PC-9 (cell line): ENCODE measurements around the gene IL1RAP. TPM values are rescaled to one million over a fixed set of nuclear protein-coding genes. Genes with fewer than 3 reads are reported as not detected.

Experiments used
- BruUV-seq: library from RNA; stranded (reverse); fragments of 400-500 nt; replicated peaks from 2 replicates; lab custom pipeline; 2021; lab: Mats Ljungman, UMichigan
- CTCF ChIA-PET: fragments of 300-600 bp; sonication (Branson Sonifier 250); formaldehyde crosslinking; loops from one replicate; lab custom pipeline; 2022; ENCODE audit warnings: antibody characterized with exemption; lab: Charles Lee
- POLR2A ChIA-PET: fragments of 300-600 bp; sonication (Branson Sonifier 250); formaldehyde crosslinking; loops from one replicate; lab custom pipeline; 2022; ENCODE audit warnings: antibody characterized with exemption; ENCODE audit not compliant: unreplicated experiment; lab: Charles Lee
- DNase-seq, 2 experiments: peaks; one replicate each; pipeline versions ENCODE4 v3.0.0 to v3.0.0-alpha.2; 2015 to 2022; ENCODE audit warnings: mixed read lengths in 1 of 2
- H2AFZ ChIP-seq: fragments of 200-600 bp; sonication (generic); 2 replicates; pipeline ENCODE4 v1.8.1; 2017; ENCODE audit warnings: antibody characterized with exemption
- H3F3A ChIP-seq: fragments of 200-600 bp; sonication (generic); 2 replicates; pipeline ENCODE4 v1.8.1; 2017; ENCODE audit warnings: antibody characterized with exemption, mild to moderate bottlenecking, low read depth; ENCODE audit not compliant: insufficient read depth
- H3K27ac ChIP-seq: fragments of 200-600 bp; sonication (generic); 2 replicates; pipeline ENCODE4 v1.6.1; 2016; ENCODE audit warnings: mixed run types
- H3K27me3 ChIP-seq: fragments of 200-600 bp; sonication (generic); 2 replicates; pipeline ENCODE4 v1.6.1; 2016; ENCODE audit warnings: low read depth, mixed run types; ENCODE audit not compliant: insufficient read depth
- H3K36me3 ChIP-seq: fragments of 200-600 bp; sonication (generic); 2 replicates; pipeline ENCODE4 v1.6.1; 2016; ENCODE audit warnings: low read depth, mixed run types
- H3K4me1 ChIP-seq: fragments of 200-600 bp; sonication (generic); replicated peaks from 2 replicates; pipeline ENCODE4 v1.6.1; 2016; ENCODE audit warnings: mixed run types; ENCODE audit not compliant: insufficient read depth
- H3K4me2 ChIP-seq: fragments of 200-600 bp; sonication (generic); 2 replicates; pipeline ENCODE4 v1.6.1; 2017; ENCODE audit warnings: mixed run types
- H3K4me3 ChIP-seq: fragments of 200-600 bp; sonication (generic); 2 replicates; pipeline ENCODE4 v1.6.1; 2016; ENCODE audit warnings: mixed run types
- H3K79me2 ChIP-seq: fragments of 200-600 bp; sonication (generic); 2 replicates; pipeline ENCODE4 v1.6.1; 2017; ENCODE audit warnings: low read depth, mixed run types
- H3K9me2 ChIP-seq: fragments of 200-600 bp; sonication (generic); 2 replicates; pipeline ENCODE4 v1.8.1; 2017; ENCODE audit warnings: mild to moderate bottlenecking; ENCODE audit not compliant: insufficient read depth
- H3K9me3 ChIP-seq: fragments of 200-600 bp; sonication (generic); 2 replicates; pipeline ENCODE4 v1.8.1; 2016; ENCODE audit warnings: low read depth; ENCODE audit not compliant: insufficient read depth
- H4K20me1 ChIP-seq: fragments of 200-600 bp; sonication (generic); 2 replicates; pipeline ENCODE4 v1.8.1; 2017; ENCODE audit not compliant: insufficient read depth
- EZH2 ChIP-seq: fragments of 200-600 bp; sonication (generic); IDR thresholded peaks from 2 replicates; pipeline ENCODE4 v1.8.0; 2017; ENCODE audit warnings: antibody characterized with exemption, low read depth
- intact Hi-C: fragments of 100-400 bp; cut with micrococcal nuclease; formaldehyde crosslinking; loops from one replicate; pipeline ENCODE4 v1.10.0; 2022; ENCODE audit not compliant: unreplicated experiment
- total RNA-seq: library from RNA; stranded (reverse); gene quantifications from 2 replicates; pipeline ENCODE4 v1.2.3, GENCODE V29; 2021
- TF ChIP-seq, protein P1 (sequence below): fragments of 200-600 bp; sonication (generic); conservative IDR thresholded peaks from 2 replicates; pipeline ENCODE4 v1.6.1; 2017; ENCODE audit warnings: mixed run types, antibody characterized with exemption, mild to moderate bottlenecking, moderate library complexity

The IL1RAP gene
- total RNA-seq, 1 experiment from 2014 or later = 13.3 TPM

DNA sequence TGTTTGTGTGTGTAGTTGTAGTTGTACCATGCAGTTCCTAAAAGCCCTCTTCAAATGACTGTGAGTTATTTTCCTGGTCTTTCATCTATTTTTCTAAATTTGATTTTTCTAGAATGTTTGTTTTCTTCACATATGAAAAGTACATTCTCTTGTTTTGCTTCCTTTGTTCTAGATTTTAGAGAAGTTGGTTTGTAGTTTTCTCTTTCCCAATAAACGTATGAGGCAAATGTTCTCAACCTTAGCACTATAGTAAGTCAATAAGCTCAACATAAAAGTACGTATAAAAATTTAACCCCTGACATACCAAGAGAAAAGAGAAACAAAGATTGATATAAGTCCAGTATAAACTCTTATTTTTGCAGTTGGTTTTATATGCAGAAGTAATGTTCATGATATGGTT, 74.7 kb downstream of the IL1RAP start:
- no TSS peak for BruUV-seq

DNA sequence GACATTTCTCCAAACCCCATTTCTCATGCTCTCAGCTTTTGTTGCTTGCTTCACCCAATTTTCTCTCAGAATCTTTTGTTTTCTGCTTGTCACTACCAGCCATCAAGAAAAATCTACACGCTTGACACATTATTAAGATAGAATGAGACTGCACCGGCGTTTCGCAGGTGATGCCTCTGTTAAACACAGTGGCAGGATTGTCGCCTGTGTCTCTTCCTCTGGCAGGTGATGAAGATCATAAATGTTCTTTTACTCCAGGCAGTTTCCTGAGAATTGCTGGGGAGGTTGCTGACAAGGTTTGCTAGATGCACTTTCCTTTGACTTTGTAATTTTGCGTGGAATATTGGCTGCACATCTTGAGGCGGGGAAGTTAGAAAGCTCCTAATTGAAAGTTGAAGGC, 75.4 kb downstream of the IL1RAP start:
- H3K9me2 ChIP-seq = no peaks in the 10 kb centered on the region
- intact Hi-C loops = loop anchor here (5.0 kb wide), 2 partner anchors 108 to 648 kb away; no protein-coding TSS in a partner anchor
- H3F3A ChIP-seq = peaks cover 15% of the 10 kb centered on the region; the same call in 1 of the 2 replicates
- BruUV-seq = no TSS peak
- H3K9me3 ChIP-seq = 0 out of 2 replicates have a peak, but pooled peaks cover 5% of the 10 kb centered on the region
- POLR2A ChIA-PET = no interaction called here
- no peaks in the 10 kb centered on the region for H3K79me2 ChIP-seq
- H3K4me1 ChIP-seq = peaks cover 22% of the 10 kb centered on the region
- H3K27me3 ChIP-seq = no peaks in the 10 kb centered on the region
- H4K20me1 ChIP-seq = no peaks in the 10 kb centered on the region
- H2AFZ ChIP-seq = no peak overlapping the region
- no peak overlapping the region for H3K4me2 ChIP-seq
- TF ChIP-seq EZH2 = no peak
- TF ChIP-seq, protein P1, sequence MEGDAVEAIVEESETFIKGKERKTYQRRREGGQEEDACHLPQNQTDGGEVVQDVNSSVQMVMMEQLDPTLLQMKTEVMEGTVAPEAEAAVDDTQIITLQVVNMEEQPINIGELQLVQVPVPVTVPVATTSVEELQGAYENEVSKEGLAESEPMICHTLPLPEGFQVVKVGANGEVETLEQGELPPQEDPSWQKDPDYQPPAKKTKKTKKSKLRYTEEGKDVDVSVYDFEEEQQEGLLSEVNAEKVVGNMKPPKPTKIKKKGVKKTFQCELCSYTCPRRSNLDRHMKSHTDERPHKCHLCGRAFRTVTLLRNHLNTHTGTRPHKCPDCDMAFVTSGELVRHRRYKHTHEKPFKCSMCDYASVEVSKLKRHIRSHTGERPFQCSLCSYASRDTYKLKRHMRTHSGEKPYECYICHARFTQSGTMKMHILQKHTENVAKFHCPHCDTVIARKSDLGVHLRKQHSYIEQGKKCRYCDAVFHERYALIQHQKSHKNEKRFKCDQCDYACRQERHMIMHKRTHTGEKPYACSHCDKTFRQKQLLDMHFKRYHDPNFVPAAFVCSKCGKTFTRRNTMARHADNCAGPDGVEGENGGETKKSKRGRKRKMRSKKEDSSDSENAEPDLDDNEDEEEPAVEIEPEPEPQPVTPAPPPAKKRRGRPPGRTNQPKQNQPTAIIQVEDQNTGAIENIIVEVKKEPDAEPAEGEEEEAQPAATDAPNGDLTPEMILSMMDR = no peak
- no peak overlapping the region for H3K4me3 ChIP-seq
- H3K27ac ChIP-seq = no peak overlapping the region
- H3K36me3 ChIP-seq = no peaks in the 10 kb centered on the region
- CTCF ChIA-PET = no interaction called here
- DNase-seq = no peak

More for the DNA sequence above, 74.7 kb downstream of the IL1RAP start:
- H2AFZ ChIP-seq = no peak overlapping the region
- intact Hi-C loops = loop anchor here (5.0 kb wide), 2 partner anchors 109 to 649 kb away; no protein-coding TSS in a partner anchor
- H3K4me2 ChIP-seq = no peak overlapping the region
- ChIA-PET CTCF (no interaction called here), POLR2A (no interaction called here)
- no peaks in the 10 kb centered on the region for H3K9me2 ChIP-seq
- no peaks in the 10 kb centered on the region for H3K36me3 ChIP-seq
- H3K4me1 ChIP-seq = peaks cover 22% of the 10 kb centered on the region
- no peaks in the 10 kb centered on the region for H4K20me1 ChIP-seq
- no peak overlapping the region for H3K4me3 ChIP-seq
- no peaks in the 10 kb centered on the region for H3K27me3 ChIP-seq
- DNase-seq = no peak
- H3K79me2 ChIP-seq = no peaks in the 10 kb centered on the region
- peaks cover 15% of the 10 kb centered on the region; the same call in 1 of the 2 replicates for H3F3A ChIP-seq
- H3K9me3 ChIP-seq = 0 out of 2 replicates have a peak, but pooled peaks cover 5% of the 10 kb centered on the region
- no peak overlapping the region for H3K27ac ChIP-seq
- TF ChIP-seq, protein P1 = no peak
- no peak for TF ChIP-seq EZH2

DNA sequence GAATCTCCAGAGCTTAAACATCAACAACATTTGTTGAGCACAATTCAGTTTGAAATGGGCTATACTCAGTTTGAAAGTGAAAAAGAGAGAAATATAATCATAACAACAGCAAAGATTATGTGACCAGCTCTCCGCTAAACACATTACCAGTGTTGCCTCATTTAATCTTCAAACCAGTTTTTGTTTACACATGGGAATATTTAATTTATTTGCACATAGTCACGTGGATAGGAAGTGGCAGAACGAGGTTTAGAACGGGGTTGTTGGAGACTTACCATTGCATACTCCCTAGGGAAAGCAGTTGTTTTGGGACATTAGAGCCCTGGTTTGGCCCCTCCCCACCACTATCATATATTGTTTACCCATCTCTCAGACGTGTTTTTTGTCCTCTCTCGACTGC, 77.2 kb downstream of the IL1RAP start:
- Histone ChIP-seq H3K27ac (no peak overlapping the region), H3K4me1 (peaks cover 9% of the 10 kb centered on the region), H2AFZ (no peak overlapping the region), H3K79me2 (no peaks in the 10 kb centered on the region), H3K9me2 (no peaks in the 10 kb centered on the region), H3K36me3 (no peaks in the 10 kb centered on the region), H3K4me2 (no peak overlapping the region), H3K9me3 (0 out of 2 replicates have a peak, but pooled peaks cover 5% of the 10 kb centered on the region), H4K20me1 (no peaks in the 10 kb centered on the region), H3K4me3 (no peak overlapping the region), H3K27me3 (no peaks in the 10 kb centered on the region), H3F3A (peaks cover 10% of the 10 kb centered on the region; the same call in 1 of the 2 replicates)
- BruUV-seq = no TSS peak
- no peak for DNase-seq
- ChIA-PET CTCF (interaction anchor here (0.7 kb wide), 1 partner anchor 388 kb away, joined by 5 read pairs; no protein-coding TSS in a partner anchor), POLR2A (no interaction called here)
- intact Hi-C loops = no loop called here
- TF ChIP-seq EZH2 = no peak
- TF ChIP-seq, protein P1 = no peak
